ENCODE results near the gene CEP83. TPM values are rescaled to one million over a fixed set of nuclear protein-coding genes. Genes with fewer than 3 reads are reported as not detected.
"Not testable (repeated sequence)": the region's sequence is repeated elsewhere in the genome, so short reads cannot be mapped to it uniquely, and the experiment has no call there.

The CEP83 gene
- total and polyA plus RNA-seq, 5 donors, result 14.4 to 45.7 (median 26.5) TPM

DNA sequence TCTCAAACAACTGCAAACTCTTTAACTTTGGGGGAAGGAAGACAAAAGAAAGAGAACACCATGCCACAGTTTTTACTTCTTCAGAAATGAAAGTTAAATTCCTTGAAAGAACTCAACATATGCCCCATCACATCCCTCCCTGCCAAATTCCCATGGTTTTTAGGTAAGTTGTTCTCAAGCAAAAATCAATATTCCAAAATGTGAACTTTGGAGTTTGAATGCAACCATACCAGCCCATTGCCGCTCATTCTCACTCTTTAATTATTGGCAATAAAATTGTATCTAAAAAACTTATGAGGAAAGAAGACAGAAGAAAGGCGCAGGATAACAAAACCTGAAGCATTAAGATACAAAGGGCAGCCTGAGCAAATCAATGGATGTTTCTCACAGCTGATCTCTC lies 31.8 kb upstream of the CEP83 start:
- 98% methylated on average over 2 of the region's 2 CpGs for WGBS
- Histone ChIP-seq H3K4me3 (ENCODE audit: low read length) (no peak overlapping the region), H3K4me1 (ENCODE audit: control insufficient read depth, insufficient read depth, low read length) (peaks cover 1% of the 10 kb centered on the region), H3K9me3 (ENCODE audit: control insufficient read depth, low read length) (no peaks in the 10 kb centered on the region), H3K27me3 (ENCODE audit: control insufficient read depth, insufficient read depth) (no peaks in the 10 kb centered on the region), H3K27ac (ENCODE audit: low read length) (no peak overlapping the region)
- ATAC-seq (no peak), DNase-seq (no peak)
- intact Hi-C loops (cut with DNase I), result no loop called here

DNA sequence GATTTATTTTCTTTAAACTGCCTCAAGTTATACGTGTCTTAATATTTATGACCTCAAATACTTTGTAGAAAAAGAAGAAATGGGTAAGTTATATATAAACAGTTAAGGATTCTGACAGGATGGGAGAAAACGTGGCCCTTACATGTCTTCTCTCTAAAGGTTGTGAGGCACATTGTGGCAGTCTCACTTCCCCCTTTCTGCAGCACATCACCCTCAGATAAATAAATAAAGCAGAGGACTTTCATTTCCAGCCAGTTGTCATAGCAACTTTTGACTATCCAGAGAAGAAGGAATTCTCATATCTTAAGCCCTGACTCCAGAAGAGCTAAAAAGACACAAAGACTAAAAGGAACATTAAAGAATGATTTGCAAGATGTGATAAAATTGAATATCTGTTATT lies 28.8 kb upstream of the CEP83 start:
- intact Hi-C loops (cut with DNase I), result no loop called here
- DNase-seq (no peak), ATAC-seq (no peak)
- Histone ChIP-seq H3K4me1 (ENCODE audit: control insufficient read depth, insufficient read depth, low read length) (no peaks in the 10 kb centered on the region), H3K4me3 (ENCODE audit: low read length) (no peak overlapping the region), H3K9me3 (ENCODE audit: control insufficient read depth, low read length) (no peaks in the 10 kb centered on the region), H3K27me3 (ENCODE audit: control insufficient read depth, insufficient read depth) (no peaks in the 10 kb centered on the region), H3K27ac (ENCODE audit: low read length) (no peak overlapping the region)
- WGBS, result 32% methylated on average over 2 of the region's 2 CpGs

DNA sequence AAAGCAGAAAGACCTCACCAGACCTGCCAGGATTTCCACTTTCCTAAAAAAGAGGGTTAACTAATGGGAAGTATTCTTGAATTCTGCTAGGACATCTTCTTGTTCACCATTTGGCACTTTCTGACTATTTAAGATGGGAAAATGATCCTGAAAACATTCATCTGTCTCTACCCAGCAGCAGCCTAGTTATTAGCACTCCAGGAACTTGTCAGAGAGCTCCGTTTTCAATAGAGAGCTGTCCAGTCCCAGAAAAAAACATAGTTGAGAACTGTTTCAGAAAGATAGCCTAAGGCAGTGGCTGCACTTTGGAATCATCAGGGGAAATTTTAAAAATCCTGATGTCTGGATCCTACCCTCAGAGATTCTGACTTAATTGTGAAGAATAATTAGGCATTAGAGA lies 22.1 kb upstream of the CEP83 start:
- Histone ChIP-seq H3K9me3 (ENCODE audit: control insufficient read depth, low read length) (no peaks in the 10 kb centered on the region), H3K4me1 (ENCODE audit: control insufficient read depth, insufficient read depth, low read length) (no peaks in the 10 kb centered on the region), H3K27me3 (ENCODE audit: control insufficient read depth, insufficient read depth) (no peaks in the 10 kb centered on the region), H3K27ac (ENCODE audit: low read length) (no peak overlapping the region), H3K4me3 (ENCODE audit: low read length) (no peak overlapping the region)
- no peak for DNase-seq
- 21% methylated on average over 1 of the region's 1 CpG for WGBS
- intact Hi-C loops (cut with DNase I), result no loop called here
- ATAC-seq, result no peak

DNA sequence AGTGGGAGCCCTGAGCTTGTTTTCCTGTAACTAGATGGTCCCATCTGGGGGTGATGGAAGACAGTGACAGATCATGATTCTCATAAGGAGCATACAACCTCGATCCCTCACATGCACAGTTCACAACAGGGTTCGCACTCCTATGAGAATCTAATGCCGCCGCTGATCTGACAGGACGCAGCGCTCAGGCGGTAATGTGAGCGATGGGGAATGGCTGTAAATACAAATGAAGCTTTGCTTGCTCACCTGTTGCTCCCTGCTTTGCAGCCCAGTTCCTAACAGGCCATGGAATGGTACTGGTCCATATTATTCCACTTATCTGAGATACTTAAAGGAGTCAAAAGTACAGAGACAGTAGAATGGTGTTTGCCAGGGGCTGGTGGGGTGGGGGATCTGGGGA lies 9.9 kb upstream of the CEP83 start:
- intact Hi-C loops (cut with DNase I), result no loop called here
- ATAC-seq, result no peak
- H3K9me3 ChIP-seq (ENCODE audit: control insufficient read depth, low read length), result no peaks in the 10 kb centered on the region
- H3K27ac ChIP-seq (ENCODE audit: low read length), result no peak overlapping the region
- WGBS, result 93% methylated on average over 8 of the region's 8 CpGs
- no peaks in the 10 kb centered on the region for H3K27me3 ChIP-seq (ENCODE audit: control insufficient read depth, insufficient read depth)
- DNase-seq, result no peak
- H3K4me3 ChIP-seq (ENCODE audit: low read length), result no peak overlapping the region
- no peaks in the 10 kb centered on the region for H3K4me1 ChIP-seq (ENCODE audit: control insufficient read depth, insufficient read depth, low read length)

DNA sequence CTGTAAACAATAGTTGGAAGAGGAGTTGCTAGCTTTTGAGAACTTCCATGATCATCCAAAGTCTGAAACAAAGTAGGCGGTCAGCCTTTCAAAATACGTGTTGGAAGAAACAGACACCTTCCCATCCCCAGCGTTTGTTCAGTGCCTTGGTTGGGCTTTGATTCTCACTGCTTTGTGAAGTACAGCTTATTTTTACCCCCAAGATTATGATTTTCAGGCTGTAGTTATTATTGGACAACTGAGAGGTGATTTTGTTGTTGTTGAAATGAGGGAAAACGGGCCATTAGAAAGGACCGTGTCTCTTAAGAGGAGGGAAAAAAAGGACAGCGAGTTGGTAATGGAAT lies 921 bp upstream of the CEP83 start:
- ATAC-seq, result no peak
- 11% methylated on average over 6 of the region's 6 CpGs for WGBS
- Histone ChIP-seq H3K4me3 (ENCODE audit: low read length) (peak overlapping the region; percentile 59), H3K27me3 (ENCODE audit: control insufficient read depth, insufficient read depth) (no peaks in the 10 kb centered on the region), H3K4me1 (ENCODE audit: control insufficient read depth, insufficient read depth, low read length) (no peaks in the 10 kb centered on the region), H3K9me3 (ENCODE audit: control insufficient read depth, low read length) (no peaks in the 10 kb centered on the region), H3K27ac (ENCODE audit: low read length) (peak overlapping the region; percentile 73)
- intact Hi-C loops (cut with DNase I), result no loop called here
- no peak for DNase-seq

DNA sequence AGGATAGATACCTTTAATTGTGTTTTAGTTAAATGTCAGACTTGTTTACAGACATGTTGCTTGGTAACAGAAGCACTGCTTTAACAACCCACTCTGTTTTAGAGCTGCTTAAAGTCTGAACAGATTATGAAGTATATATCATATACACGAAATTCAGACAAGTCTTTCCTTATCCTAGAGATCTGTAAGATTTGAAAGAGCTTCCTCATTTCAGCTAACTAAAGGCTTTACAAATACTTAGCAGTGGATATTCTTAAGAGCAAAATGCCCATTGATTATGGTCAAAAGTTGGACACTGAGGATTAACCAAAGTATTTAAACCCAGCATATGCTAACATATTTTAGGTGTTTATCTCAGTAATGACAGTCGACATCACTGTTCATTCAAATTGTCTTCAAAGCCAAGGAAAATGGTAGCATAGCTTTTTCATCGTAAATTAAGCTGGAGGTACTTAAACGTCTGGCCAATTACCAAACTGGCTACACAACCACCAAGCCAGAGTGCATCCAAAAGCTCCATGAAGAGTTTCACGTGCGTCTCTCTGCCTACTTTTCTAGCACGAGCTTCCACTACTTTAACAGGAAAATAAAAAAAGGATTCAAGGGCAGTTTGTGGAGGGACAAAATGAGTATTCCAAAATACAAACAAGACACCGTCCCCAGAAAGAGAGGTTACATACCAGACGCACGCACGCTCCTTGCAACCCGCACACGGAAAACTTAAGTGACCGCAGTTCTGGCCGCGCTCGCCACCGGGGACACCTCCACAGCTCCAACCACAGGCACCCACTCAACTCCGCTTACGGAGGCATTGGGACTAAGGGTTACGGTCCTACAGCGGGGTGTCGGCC lies 565 bp downstream of the CEP83 start:
- intact Hi-C loops (cut with DNase I), result no loop called here
- under 1% methylated on average over 23 of the region's 23 CpGs for WGBS
- Histone ChIP-seq H3K27me3 (ENCODE audit: control insufficient read depth, insufficient read depth) (no peaks in the 10 kb centered on the region), H3K4me3 (ENCODE audit: low read length) (peak overlapping the region; percentile 59), H3K4me1 (ENCODE audit: control insufficient read depth, insufficient read depth, low read length) (no peaks in the 10 kb centered on the region), H3K9me3 (ENCODE audit: control insufficient read depth, low read length) (no peaks in the 10 kb centered on the region), H3K27ac (ENCODE audit: low read length) (peak overlapping the region; percentile 66)
- ATAC-seq (peak; percentile 80 to 81), DNase-seq (no peak)

DNA sequence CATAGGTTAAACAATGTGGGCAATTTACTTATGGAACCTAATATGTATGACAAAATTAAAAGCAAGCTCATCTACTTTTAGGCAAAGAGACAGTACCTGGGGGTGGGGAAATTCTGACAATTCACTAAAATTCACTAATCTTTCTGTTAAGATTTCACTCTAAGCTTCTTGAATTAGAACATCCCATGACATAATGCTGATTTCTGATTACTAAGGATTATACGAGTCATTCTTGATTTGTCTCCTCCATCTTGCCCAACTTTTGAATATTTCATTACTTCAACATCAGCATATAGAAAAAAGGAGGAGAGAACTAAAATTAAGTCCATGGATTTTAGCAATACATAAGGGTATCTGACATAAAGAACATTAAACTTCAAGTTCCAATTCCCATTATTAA lies 2.4 kb downstream of the CEP83 start:
- Histone ChIP-seq H3K27me3 (ENCODE audit: control insufficient read depth, insufficient read depth) (no peaks in the 10 kb centered on the region), H3K4me3 (ENCODE audit: low read length) (no peak overlapping the region), H3K27ac (ENCODE audit: low read length) (no peak overlapping the region), H3K4me1 (ENCODE audit: control insufficient read depth, insufficient read depth, low read length) (no peaks in the 10 kb centered on the region), H3K9me3 (ENCODE audit: control insufficient read depth, low read length) (no peaks in the 10 kb centered on the region)
- no peak for DNase-seq
- intact Hi-C loops (cut with DNase I), result no loop called here
- no peak for ATAC-seq
- WGBS, result 90% methylated on average over 1 of the region's 1 CpG

DNA sequence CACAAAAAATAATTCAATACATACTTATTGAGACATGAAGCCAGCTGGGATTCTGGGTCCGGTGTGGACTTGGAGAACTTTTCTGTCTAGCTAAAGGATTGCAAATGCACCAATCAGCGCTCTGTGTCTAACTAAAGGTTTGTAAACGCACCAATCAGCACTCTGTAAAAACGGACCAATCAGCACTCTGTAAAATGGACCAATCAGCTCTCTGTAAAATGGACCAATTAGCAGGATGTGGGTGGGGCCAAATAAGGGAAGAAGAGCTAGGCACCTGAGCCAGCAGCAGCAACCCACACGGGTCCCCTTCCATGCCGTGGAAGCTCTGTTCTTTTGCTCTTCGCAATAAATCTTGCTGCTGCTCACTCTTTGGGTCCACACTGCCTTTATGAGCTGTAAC lies 5.3 kb downstream of the CEP83 start:
- H3K27ac ChIP-seq (ENCODE audit: low read length); H3K4me3 ChIP-seq (ENCODE audit: low read length); ATAC-seq; H3K9me3 ChIP-seq (ENCODE audit: control insufficient read depth, low read length); H3K4me1 ChIP-seq (ENCODE audit: control insufficient read depth, insufficient read depth, low read length); intact Hi-C loops (cut with DNase I); H3K27me3 ChIP-seq (ENCODE audit: control insufficient read depth, insufficient read depth); DNase-seq: not testable (repeated sequence)
- WGBS, result 96% methylated on average over 7 of the region's 7 CpGs

DNA sequence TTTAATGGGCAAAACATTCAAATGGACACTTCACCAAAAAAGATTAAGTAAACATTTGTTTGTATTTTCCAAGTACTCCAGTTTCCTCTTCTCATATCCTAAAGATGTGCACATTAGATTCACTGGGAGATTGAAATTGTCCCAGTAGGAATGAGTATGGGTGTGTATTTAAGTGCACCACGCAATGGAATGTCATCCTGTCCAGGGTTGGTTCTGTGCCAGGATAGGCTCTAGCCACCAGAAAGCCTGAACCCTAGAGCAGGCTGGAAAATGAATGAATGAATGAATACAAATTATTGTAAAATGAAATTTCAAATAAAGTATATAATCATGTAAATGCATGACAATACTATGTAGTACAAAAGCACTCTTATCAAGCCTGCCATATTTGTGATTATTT lies 14.0 kb downstream of the CEP83 start:
- intact Hi-C loops (cut with DNase I), result loop anchor here in 1 of 4 donors (10.0 kb wide), 1 partner anchor 69 kb away; no protein-coding TSS in a partner anchor
- H3K27me3 ChIP-seq (ENCODE audit: control insufficient read depth, insufficient read depth), result no peaks in the 10 kb centered on the region
- H3K27ac ChIP-seq (ENCODE audit: low read length), result no peak overlapping the region
- WGBS, result 41% methylated on average over 1 of the region's 1 CpG
- no peaks in the 10 kb centered on the region for H3K4me1 ChIP-seq (ENCODE audit: control insufficient read depth, insufficient read depth, low read length)
- no peak overlapping the region for H3K4me3 ChIP-seq (ENCODE audit: low read length)
- no peaks in the 10 kb centered on the region for H3K9me3 ChIP-seq (ENCODE audit: control insufficient read depth, low read length)
- ATAC-seq (no peak), DNase-seq (no peak)

DNA sequence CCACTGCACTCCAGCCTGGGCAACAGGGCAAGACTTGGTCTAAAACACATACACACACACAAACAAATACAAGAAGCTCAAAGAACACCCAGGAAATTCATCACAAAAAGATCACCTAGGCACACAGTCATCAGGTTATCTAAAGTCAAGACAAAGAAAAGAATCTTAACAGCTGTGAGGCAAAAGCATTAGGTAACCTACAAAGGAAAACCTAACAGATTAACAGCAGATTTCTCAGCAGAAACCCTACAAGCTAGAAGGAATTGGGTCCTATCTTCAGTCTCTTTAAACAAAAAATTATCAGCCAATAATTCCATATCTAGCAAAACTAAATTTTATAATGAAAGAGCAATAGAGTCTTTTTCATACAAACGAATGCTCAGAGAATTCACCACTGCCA lies 22.4 kb downstream of the CEP83 start:
- intact Hi-C loops (cut with DNase I), result loop anchor here in 1 of 4 donors (10.0 kb wide), 1 partner anchor 293 kb away; the partner anchor contains the start of gene PLXNC1
- no peaks in the 10 kb centered on the region for H3K4me1 ChIP-seq (ENCODE audit: control insufficient read depth, insufficient read depth, low read length)
- H3K27me3 ChIP-seq (ENCODE audit: control insufficient read depth, insufficient read depth), result no peaks in the 10 kb centered on the region
- H3K4me3 ChIP-seq (ENCODE audit: low read length), result no peak overlapping the region
- DNase-seq, result no peak
- H3K9me3 ChIP-seq (ENCODE audit: control insufficient read depth, low read length), result no peaks in the 10 kb centered on the region
- ATAC-seq, result no peak
- 95% methylated on average over 1 of the region's 1 CpG for WGBS
- H3K27ac ChIP-seq (ENCODE audit: low read length), result no peak overlapping the region

DNA sequence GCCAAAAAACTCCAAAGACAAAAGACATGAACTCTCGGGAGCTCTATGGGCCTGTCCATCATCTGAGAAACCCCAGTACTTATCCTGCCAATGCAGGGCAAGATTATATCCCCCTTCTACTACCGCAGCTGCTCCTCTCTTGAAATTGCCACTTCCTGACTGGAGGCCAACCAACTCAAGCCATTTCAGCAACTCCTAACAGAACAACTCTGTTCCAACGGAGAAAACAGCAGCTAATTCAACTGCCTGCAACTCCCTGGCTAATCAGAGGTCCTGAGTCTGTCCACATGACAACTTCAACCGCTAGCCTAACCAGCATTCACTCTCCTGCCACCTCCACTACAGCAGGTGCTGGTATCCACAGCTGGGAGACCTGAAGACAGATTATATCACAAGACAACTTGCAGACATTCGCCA lies 24.1 kb downstream of the CEP83 start:
- peak; percentile 41 to 44 for ATAC-seq

More for the DNA sequence above, 24.1 kb downstream of the CEP83 start:
- no peak overlapping the region for H3K4me3 ChIP-seq (ENCODE audit: low read length)
- no peaks in the 10 kb centered on the region for H3K4me1 ChIP-seq (ENCODE audit: control insufficient read depth, insufficient read depth, low read length)
- 25% methylated on average over 5 of the region's 5 CpGs for WGBS
- no peak for DNase-seq
- no peak overlapping the region for H3K27ac ChIP-seq (ENCODE audit: low read length)
- intact Hi-C loops (cut with DNase I), result loop anchor here in 1 of 4 donors (10.0 kb wide), 1 partner anchor 291 kb away; the partner anchor contains the start of gene PLXNC1
- no peaks in the 10 kb centered on the region for H3K9me3 ChIP-seq (ENCODE audit: control insufficient read depth, low read length)
- no peaks in the 10 kb centered on the region for H3K27me3 ChIP-seq (ENCODE audit: control insufficient read depth, insufficient read depth)

Measured in right cardiac atrium (tissue), 5 donors.